H1 (cell line): ENCODE measurements around the gene ADCY7. TPM values are rescaled to one million over a fixed set of nuclear protein-coding genes. Genes with fewer than 3 reads are reported as not detected.

Experiments
- CTCF ChIA-PET: fragments of 300-600 bp; sonication (Branson Sonifier 250); formaldehyde crosslinking; loops from one replicate; lab custom pipeline; 2021; ENCODE audit not compliant: partially characterized antibody; lab: Charles Lee
- POLR2A ChIA-PET: fragments of 300-600 bp; sonication (Branson Sonifier 250); formaldehyde crosslinking; loops from one replicate; lab custom pipeline; 2021; ENCODE audit warnings: inconsistent platforms; ENCODE audit not compliant: partially characterized antibody; lab: Charles Lee
- DNase-seq, 2 experiments: peaks; one replicate each; pipeline versions ENCODE4 v3.0.0 to v3.0.0-alpha.2; 2010 to 2022; ENCODE audit warnings: low spot score in 2 of 2, low read depth in 1 of 2, mixed read lengths in 1 of 2
- FAIRE-seq: peaks from 2 replicates; lab custom pipeline; 2011; peaks lifted over from hg19 to GRCh38; lab: Jason Lieb, UNC
- H2AFZ ChIP-seq: 2 replicates; pipeline ENCODE4 v1.8.1; 2012; ENCODE audit warnings: low read length, inconsistent platforms
- H2AK5ac ChIP-seq: 2 replicates; pipeline ENCODE4 v1.6.1; 2013; ENCODE audit warnings: low read depth, low read length
- H2BK120ac ChIP-seq: replicated peaks from 2 replicates; pipeline ENCODE3; 2013; ENCODE audit warnings: low read depth, low read length, inconsistent platforms
- H2BK12ac ChIP-seq: 2 replicates; pipeline ENCODE4 v1.6.1; 2013; ENCODE audit warnings: low read depth, low read length
- H2BK15ac ChIP-seq: 2 replicates; pipeline ENCODE4 v1.6.1; 2013; ENCODE audit warnings: low read length
- H2BK20ac ChIP-seq: 2 replicates; pipeline ENCODE4 v1.6.1; 2013; ENCODE audit warnings: low read length
- H2BK5ac ChIP-seq: 2 replicates; pipeline ENCODE4 v1.6.1; 2013; ENCODE audit warnings: low read depth, low read length
- H3K14ac ChIP-seq: 2 replicates; pipeline ENCODE4 v1.6.1; 2013; ENCODE audit warnings: inconsistent platforms; ENCODE audit not compliant: insufficient read length
- H3K18ac ChIP-seq: 2 replicates; pipeline ENCODE4 v1.6.1; 2013; ENCODE audit warnings: low read length; ENCODE audit errors: extremely low read depth
- H3K23ac ChIP-seq: 2 replicates; pipeline ENCODE4 v1.6.1; 2013; ENCODE audit warnings: inconsistent platforms; ENCODE audit not compliant: insufficient read length
- H3K23me2 ChIP-seq: 2 replicates; pipeline ENCODE4 v1.6.1; 2013; ENCODE audit warnings: low read depth, low read length
- H3K27ac ChIP-seq: 2 replicates; pipeline ENCODE4 v1.6.1; 2011; ENCODE audit warnings: low read depth, low read length, inconsistent platforms
- H3K27me3 ChIP-seq, 4 experiments: replicated peaks in 1 of 4; 1 replicate in 1 of 4; 2 replicates in 3 of 4; pipeline versions ENCODE4 v1.6.1 to v1.8.1; 2011 to 2013; ENCODE audit warnings: low read length in 3 of 4, mild to moderate bottlenecking in 3 of 4, inconsistent platforms in 2 of 4, mixed read lengths in 2 of 4, moderate library complexity in 1 of 4; ENCODE audit not compliant: control insufficient read depth in 3 of 4, insufficient read depth in 3 of 4; ENCODE audit errors: extremely low read depth in 1 of 4
- H3K36me3 ChIP-seq, 4 experiments: 2 replicates each; pipeline versions ENCODE4 v1.6.1 to v1.8.1; 2011 to 2013; ENCODE audit warnings: mild to moderate bottlenecking in 4 of 4, low read length in 3 of 4, moderate library complexity in 2 of 4, control low read depth in 1 of 4, inconsistent platforms in 1 of 4; ENCODE audit not compliant: insufficient read depth in 4 of 4, control insufficient read depth in 2 of 4
- H3K4ac ChIP-seq: replicated peaks from 2 replicates; pipeline ENCODE3; 2013; ENCODE audit warnings: low read length, low read depth, mixed read lengths, inconsistent platforms; ENCODE audit not compliant: insufficient read length
- H3K4me1 ChIP-seq, 4 experiments: replicated peaks in 1 of 4; 1 replicate in 1 of 4; 2 replicates in 3 of 4; pipeline versions ENCODE4 v1.6.1 to v1.8.1; 2011 to 2013; ENCODE audit warnings: low read length in 3 of 4, inconsistent platforms in 2 of 4, mixed read lengths in 1 of 4; ENCODE audit not compliant: insufficient read depth in 4 of 4, control insufficient read depth in 3 of 4
- H3K4me2 ChIP-seq, 2 experiments: 2 replicates each; pipeline versions ENCODE4 v1.6.1 to v1.8.1; 2011 to 2013; ENCODE audit warnings: low read depth in 2 of 2, low read length in 2 of 2, control low read depth in 1 of 2, inconsistent platforms in 1 of 2, mild to moderate bottlenecking in 1 of 2; ENCODE audit not compliant: insufficient read depth in 1 of 2
- H3K4me3 ChIP-seq, 4 experiments: fragments of 200-600, 300-600 bp in 1 of 4; sonication (generic), shearing (Covaris generic), sonication (Bioruptor Twin) in 1 of 4; 2 replicates each; pipeline versions ENCODE4 v1.5.1 to v1.8.1; 2011 to 2016; ENCODE audit warnings: low read length in 4 of 4, low read depth in 3 of 4, control low read depth in 2 of 4, inconsistent platforms in 2 of 4, mild to moderate bottlenecking in 2 of 4, mixed read lengths in 1 of 4, moderate library complexity in 1 of 4; ENCODE audit not compliant: insufficient read depth in 2 of 4; ENCODE audit errors: extremely low read depth in 1 of 4
- H3K56ac ChIP-seq: replicated peaks from 2 replicates; pipeline ENCODE3; 2013; ENCODE audit warnings: low read depth, mild to moderate bottlenecking, mixed read lengths, low read length, inconsistent platforms; ENCODE audit not compliant: insufficient read length
- H3K79me1 ChIP-seq: 2 replicates; pipeline ENCODE4 v1.6.1; 2013; ENCODE audit warnings: low read depth, low read length, control low read depth
- H3K79me2 ChIP-seq, 2 experiments: 2 replicates each; pipeline versions ENCODE4 v1.6.1 to v1.8.1; 2012 to 2013; ENCODE audit warnings: low read length in 2 of 2, mild to moderate bottlenecking in 2 of 2, inconsistent platforms in 1 of 2; ENCODE audit not compliant: insufficient read depth in 2 of 2, control insufficient read depth in 1 of 2
- H3K9ac ChIP-seq, 4 experiments: replicated peaks in 1 of 4; 1 replicate in 1 of 4; 2 replicates in 3 of 4; pipeline versions ENCODE4 v1.6.1 to v1.8.1; 2011 to 2013; ENCODE audit warnings: low read depth in 3 of 4, low read length in 3 of 4, control low read depth in 2 of 4, mild to moderate bottlenecking in 2 of 4, moderate library complexity in 2 of 4, inconsistent platforms in 1 of 4; ENCODE audit errors: extremely low read depth in 1 of 4
- H3K9me3 ChIP-seq, 2 experiments: 2 replicates each; pipeline versions ENCODE4 v1.6.1 to v1.8.1; 2012 to 2013; ENCODE audit warnings: mild to moderate bottlenecking in 2 of 2, moderate library complexity in 2 of 2, control low read depth in 1 of 2, inconsistent platforms in 1 of 2, low read depth in 1 of 2, low read length in 1 of 2, mixed read lengths in 1 of 2; ENCODE audit not compliant: insufficient read depth in 2 of 2
- H4K20me1 ChIP-seq, 2 experiments: replicated peaks in 1 of 2; 2 replicates each; pipeline versions ENCODE3 to v1.8.1; 2011 to 2013; ENCODE audit warnings: inconsistent platforms in 2 of 2, low read length in 2 of 2, mild to moderate bottlenecking in 1 of 2; ENCODE audit not compliant: insufficient read depth in 2 of 2, control insufficient read depth in 1 of 2
- H4K5ac ChIP-seq: 2 replicates; pipeline ENCODE4 v1.6.1; 2013; ENCODE audit warnings: low read length, low read depth, mixed read lengths, inconsistent platforms; ENCODE audit not compliant: insufficient read length
- H4K8ac ChIP-seq: 2 replicates; pipeline ENCODE4 v1.8.0; 2013; ENCODE audit warnings: mild to moderate bottlenecking, moderate library complexity, low read length, inconsistent platforms; ENCODE audit not compliant: insufficient read depth; ENCODE audit errors: extremely low read depth
- H4K91ac ChIP-seq: replicated peaks from 2 replicates; pipeline ENCODE3; 2013; ENCODE audit warnings: low read length, mixed read lengths, inconsistent platforms; ENCODE audit not compliant: insufficient read length
- BCL11A ChIP-seq, 2 experiments: IDR thresholded peaks; one replicate each; pipeline ENCODE4 v1.6.1; 2011; ENCODE audit warnings: low read depth in 2 of 2, low read length in 2 of 2, mild to moderate bottlenecking in 2 of 2
- SP1 ChIP-seq: IDR thresholded peaks from 2 replicates; pipeline ENCODE4 v1.6.1; 2011; ENCODE audit warnings: low read depth, low read length
- WGBS, 2 experiments: shearing (Covaris generic) in 1 of 2; methylation state at CpG; one replicate each; pipeline versions ENCODE4 v1.1.6 to v1.1.7; 2013 to 2015; ENCODE audit warnings: low lambda C conversion rate in 2 of 2, mixed read lengths in 2 of 2, inconsistent platforms in 1 of 2, low coverage in 1 of 2, missing lambda C conversion rate in 1 of 2; ENCODE audit not compliant: insufficient replicate concordance in 2 of 2, insufficient coverage in 1 of 2, insufficient read length in 1 of 2; ENCODE audit errors: extremely low coverage in 1 of 2, missing lambda C conversion rate in 1 of 2; 5-methylcytosine and 5-hydroxymethylcytosine counted together
- polyA plus RNA-seq, 7 experiments: library from polyadenylated mRNA; depleted of rRNA in 3 of 7; stranded (reverse) in 5 of 7; unstranded in 2 of 7; fragments of >200 nt in 5 of 7; fragments of 200-250 nt in 2 of 7; gene quantifications; 1 replicate in 5 of 7; 2 replicates in 1 of 7; 4 replicates in 1 of 7; pipeline versions ENCODE4 v1.2.1 to v1.2.3, GENCODE V29; 2011 to 2013; ENCODE audit warnings: missing spikeins in 2 of 7, mixed read lengths in 2 of 7
- total RNA-seq: library from RNA; stranded (reverse); fragmentation: NEBNext Ultra II Directional; extraction: Animal tissue kit (Norgen Biotek cat#: 25700); gene quantifications from 2 replicates; pipeline ENCODE4 v1.2.1, GENCODE V29; 2021

Gene ADCY7
- total and polyA plus RNA-seq, 2 of the 8 experiments (the other 6 are each of a cell fraction or from before 2014, with no cell fraction given): 2.4 to 5.1 TPM

GRCh38 chr16:50255538-50255937 is 10.8 kb upstream of the ADCY7 start:
- FAIRE-seq (no peak), DNase-seq (no peak)
- no peak overlapping the region for H3K23ac ChIP-seq
- no peak overlapping the region for H3K18ac ChIP-seq
- no peak overlapping the region for H4K91ac ChIP-seq
- no peak overlapping the region for H2BK20ac ChIP-seq
- no peak overlapping the region for H3K56ac ChIP-seq
- peaks cover 0 to 4% (median 1%) of the 10 kb centered on the region in 4 experiments; a peak in 2 of 7 replicates for H3K4me1 ChIP-seq
- 81% methylated on average over 2 of the region's 2 CpGs; no CpG with 5 or more reads in 1 of the 2 experiments for WGBS, 2 experiments
- no peak overlapping the region for H3K4me3 ChIP-seq
- ChIA-PET CTCF (interaction anchor here (0.7 to 1.6 kb wide), 4 partner anchors 10 to 186 kb away, joined by 3 to 5 read pairs (median 4); no protein-coding TSS in a partner anchor), POLR2A (no interaction called here)
- H3K4ac ChIP-seq: no peak overlapping the region
- no peak overlapping the region for H2BK15ac ChIP-seq
- H2BK120ac ChIP-seq: no peak overlapping the region
- H2BK5ac ChIP-seq: no peak overlapping the region
- H2AFZ ChIP-seq: no peak overlapping the region
- no peaks in the 10 kb centered on the region for H3K9me3 ChIP-seq
- H3K14ac ChIP-seq: no peak overlapping the region
- H4K8ac ChIP-seq: no peak overlapping the region
- H2AK5ac ChIP-seq: no peak overlapping the region
- no peaks in the 10 kb centered on the region for H3K27me3 ChIP-seq
- H2BK12ac ChIP-seq: no peak overlapping the region
- H4K20me1 ChIP-seq: no peaks in the 10 kb centered on the region
- H3K27ac ChIP-seq: no peak overlapping the region
- H3K9ac ChIP-seq: no peak overlapping the region
- H3K79me1 ChIP-seq: no peaks in the 10 kb centered on the region; the same call in 1 of the 2 replicates
- no peaks in the 10 kb centered on the region for H3K36me3 ChIP-seq
- H4K5ac ChIP-seq: no peak overlapping the region
- no peaks in the 10 kb centered on the region for H3K23me2 ChIP-seq
- H3K79me2 ChIP-seq: no peaks in the 10 kb centered on the region
- no peak overlapping the region for H3K4me2 ChIP-seq
- TF ChIP-seq SP1 (no peak), BCL11A (IDR thresholded peaks at IDR 0.05; ENCODE audit: low read depth in 2 of 2, low read length in 2 of 2) (no peak)
